ENCODE measurements around the gene TGM4.

DNA sequence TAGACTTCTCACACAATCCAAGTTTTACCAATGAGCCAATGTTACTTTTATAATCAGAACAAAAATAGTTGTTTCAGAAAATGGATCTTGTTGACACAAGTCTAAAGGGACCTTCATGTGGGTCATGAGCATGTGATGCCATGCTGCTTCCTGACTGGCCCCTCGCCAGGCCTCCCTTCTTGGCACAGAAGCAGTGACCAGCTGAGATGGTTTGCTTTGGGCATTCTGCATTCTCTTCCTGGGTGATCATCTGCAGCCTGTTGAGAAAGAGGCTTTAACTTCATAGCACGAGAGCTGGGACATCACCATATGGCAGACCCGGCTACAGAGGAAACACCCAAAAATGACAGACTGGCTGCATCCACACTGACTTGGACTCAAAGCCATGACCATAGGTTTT, 45.7 kb downstream of the TGM4 start:
- TF ChIP-seq, protein P1, sequence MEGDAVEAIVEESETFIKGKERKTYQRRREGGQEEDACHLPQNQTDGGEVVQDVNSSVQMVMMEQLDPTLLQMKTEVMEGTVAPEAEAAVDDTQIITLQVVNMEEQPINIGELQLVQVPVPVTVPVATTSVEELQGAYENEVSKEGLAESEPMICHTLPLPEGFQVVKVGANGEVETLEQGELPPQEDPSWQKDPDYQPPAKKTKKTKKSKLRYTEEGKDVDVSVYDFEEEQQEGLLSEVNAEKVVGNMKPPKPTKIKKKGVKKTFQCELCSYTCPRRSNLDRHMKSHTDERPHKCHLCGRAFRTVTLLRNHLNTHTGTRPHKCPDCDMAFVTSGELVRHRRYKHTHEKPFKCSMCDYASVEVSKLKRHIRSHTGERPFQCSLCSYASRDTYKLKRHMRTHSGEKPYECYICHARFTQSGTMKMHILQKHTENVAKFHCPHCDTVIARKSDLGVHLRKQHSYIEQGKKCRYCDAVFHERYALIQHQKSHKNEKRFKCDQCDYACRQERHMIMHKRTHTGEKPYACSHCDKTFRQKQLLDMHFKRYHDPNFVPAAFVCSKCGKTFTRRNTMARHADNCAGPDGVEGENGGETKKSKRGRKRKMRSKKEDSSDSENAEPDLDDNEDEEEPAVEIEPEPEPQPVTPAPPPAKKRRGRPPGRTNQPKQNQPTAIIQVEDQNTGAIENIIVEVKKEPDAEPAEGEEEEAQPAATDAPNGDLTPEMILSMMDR (IDR thresholded peaks at IDR 0.05): no peak
- TF ChIP-seq POLR2AphosphoS5 (IDR thresholded peaks at IDR 0.05) (no peak), POLR2A (IDR thresholded peaks at IDR 0.05) (no peak)

Data from breast epithelium (tissue), 3 donors.